ENCODE measurements around the gene HEATR1.

The HEATR1 gene

DNA sequence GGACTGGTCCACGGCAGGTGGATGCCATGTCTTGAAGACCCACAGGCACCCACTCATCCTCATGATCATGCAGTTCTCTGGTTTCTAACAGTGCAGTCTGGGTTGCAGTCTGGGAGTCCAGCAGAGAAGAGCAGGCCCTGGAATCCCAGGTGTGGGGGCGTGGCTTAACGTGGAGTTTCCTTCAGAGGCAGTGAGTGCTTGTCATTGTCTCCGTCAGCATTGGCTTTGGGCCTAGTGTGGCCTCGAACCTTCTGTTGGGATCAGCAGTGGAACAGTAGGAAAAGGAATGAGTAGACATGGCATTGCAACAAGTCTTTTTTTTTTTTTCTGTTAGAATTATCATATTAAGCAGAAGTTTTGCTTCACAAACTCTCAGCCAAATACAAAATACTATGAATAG lies 67.8 kb downstream of the HEATR1 start:
- DNase-seq (ENCODE audit: insufficient read length, low spot score) (no peak), FAIRE-seq (no peak)
- no peak for TF ChIP-seq POLR2A (IDR thresholded peaks at IDR 0.05; ENCODE audit: low read depth, low read length)

DNA sequence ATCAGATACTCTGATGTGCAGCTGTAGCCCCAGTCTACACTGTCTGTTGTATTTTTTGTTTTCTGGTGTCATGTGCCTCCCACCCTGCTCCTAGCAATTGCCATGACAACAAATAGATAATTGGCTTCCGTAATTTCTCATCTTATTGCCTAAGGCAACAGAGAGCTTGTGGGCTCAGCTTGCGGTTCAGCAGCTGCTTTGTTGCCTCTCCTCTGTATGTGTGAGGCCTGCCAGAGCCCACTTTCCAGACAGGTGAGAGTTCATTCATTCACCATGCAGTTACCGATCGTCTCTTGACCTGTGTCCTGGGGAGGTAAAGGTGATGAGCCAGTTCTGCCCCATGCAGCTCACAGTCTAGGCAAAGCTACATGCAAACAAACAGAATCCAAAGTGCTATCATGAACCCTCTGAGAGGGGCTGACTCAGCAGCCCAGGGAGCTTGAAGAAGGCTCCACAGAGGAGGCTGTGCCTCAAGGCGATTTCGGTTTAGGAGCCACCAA lies 68.6 kb downstream of the HEATR1 start:
- DNase-seq (ENCODE audit: insufficient read length, low spot score) (no peak), FAIRE-seq (no peak)
- no peak for TF ChIP-seq POLR2A (IDR thresholded peaks at IDR 0.05; ENCODE audit: low read depth, low read length)

DNA sequence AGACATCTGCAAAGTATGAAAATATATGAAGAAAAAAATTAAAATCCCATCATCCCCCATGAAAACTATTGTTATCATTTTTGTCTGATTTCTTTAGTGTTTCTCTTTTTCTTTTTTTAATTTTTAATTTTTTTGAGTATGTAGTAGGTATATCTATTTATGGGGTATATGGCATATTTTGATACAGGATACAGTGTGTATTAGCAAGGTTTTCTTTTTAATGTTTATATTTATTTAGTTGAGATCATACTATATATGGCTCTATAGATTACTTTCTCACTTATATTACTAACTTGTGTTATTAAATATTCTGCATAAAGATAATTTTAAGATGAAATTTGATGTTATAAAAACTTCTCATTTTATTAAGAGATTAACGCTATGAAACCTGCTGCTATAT lies 69.1 kb downstream of the HEATR1 start:
- no peak for FAIRE-seq

DNA sequence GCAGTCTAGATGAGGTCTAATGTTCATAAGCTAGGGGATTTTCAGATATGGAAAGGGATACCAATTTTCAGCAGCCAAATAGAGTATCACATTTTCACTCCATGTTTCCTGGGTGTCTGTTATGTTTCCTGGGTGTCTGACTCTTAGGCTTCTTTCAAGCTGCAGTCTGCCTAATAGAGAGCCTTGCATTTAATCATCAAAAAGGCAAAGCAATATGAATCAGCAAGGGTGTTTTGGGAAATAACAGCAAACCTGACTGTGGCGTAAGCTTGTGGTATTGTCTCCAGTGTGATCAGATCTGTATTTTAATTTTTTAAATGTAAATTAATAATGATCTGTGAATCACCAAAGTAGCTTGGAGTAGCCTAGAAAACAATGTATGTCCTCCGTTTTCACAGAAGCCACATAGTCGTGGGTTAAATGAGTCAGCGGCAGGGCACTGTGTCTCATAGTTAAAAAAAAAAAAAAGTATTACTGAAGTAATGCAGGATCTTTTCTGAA lies 70.1 kb downstream of the HEATR1 start:
- no peak for TF ChIP-seq POLR2A (IDR thresholded peaks at IDR 0.05; ENCODE audit: low read depth, low read length)
- FAIRE-seq, result no peak
- peak; percentile 38 for DNase-seq (ENCODE audit: insufficient read length, low spot score)

More for the DNA sequence above, 69.1 kb downstream of the HEATR1 start:
- no peak for TF ChIP-seq POLR2A (IDR thresholded peaks at IDR 0.05; ENCODE audit: low read depth, low read length)
- no peak for DNase-seq (ENCODE audit: insufficient read length, low spot score)

DNA sequence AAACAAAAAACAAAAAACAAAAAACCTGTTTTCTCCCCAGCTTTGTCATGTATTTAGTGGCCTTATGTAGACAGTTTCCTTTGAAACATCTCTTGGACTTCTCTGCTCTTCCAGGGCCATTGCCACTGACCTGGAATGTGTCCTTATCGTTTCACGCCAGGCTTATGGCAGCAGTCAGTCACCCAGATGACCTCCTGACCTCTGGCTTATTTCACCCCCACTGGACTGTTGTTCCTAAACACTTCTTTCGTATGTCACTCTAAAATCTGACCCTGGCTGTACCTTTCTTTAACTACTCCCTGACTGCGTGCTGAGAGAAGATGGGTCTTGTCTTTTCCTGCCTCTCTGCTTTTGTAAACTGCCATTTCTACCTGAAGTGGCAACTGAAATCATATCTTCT lies 71.5 kb downstream of the HEATR1 start:
- no peak for TF ChIP-seq POLR2A (IDR thresholded peaks at IDR 0.05; ENCODE audit: low read depth, low read length)
- DNase-seq (ENCODE audit: insufficient read length, low spot score), result no peak
- no peak for FAIRE-seq

DNA sequence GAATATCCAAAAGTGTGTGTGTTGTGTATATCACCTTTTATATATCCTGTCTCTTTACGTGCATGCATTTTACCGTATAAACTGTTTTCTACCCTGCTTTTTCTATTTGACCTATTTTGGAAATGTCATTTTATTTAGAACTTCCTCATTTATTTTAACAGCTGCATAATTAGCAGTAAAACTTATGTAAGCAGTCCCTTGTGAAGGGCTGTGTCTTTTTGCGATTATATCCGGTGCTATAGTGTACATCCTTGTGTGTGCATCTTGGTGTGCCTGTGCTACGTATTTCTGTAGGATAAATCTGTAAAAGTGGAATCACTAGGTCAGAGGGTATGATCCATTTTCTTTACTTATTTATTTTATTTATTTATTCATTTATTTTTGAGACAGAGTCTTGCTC lies 73.4 kb downstream of the HEATR1 start:
- DNase-seq (ENCODE audit: insufficient read length, low spot score) (no peak), FAIRE-seq (no peak)
- no peak for TF ChIP-seq POLR2A (IDR thresholded peaks at IDR 0.05; ENCODE audit: low read depth, low read length)

DNA sequence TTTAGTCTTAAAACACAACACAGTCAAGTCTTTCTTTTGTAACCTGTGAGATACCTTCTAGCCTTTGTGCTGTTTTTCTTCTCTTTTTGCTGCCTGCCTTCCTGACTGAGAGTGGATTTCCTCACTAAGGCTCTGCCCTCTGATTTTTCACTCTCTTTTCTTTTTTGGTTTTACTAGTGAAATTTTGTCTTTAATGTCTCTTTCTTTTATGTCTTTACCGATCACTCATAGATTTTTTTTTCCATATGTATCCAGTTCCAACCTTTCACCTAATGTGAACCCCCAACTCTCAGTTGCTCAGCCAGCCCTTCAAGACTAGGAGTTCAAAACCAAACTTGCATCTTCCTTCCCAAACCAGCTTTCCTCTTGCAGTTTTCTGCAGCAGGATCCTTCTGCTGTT lies 74.0 kb downstream of the HEATR1 start:
- no peak for TF ChIP-seq POLR2A (IDR thresholded peaks at IDR 0.05; ENCODE audit: low read depth, low read length)
- DNase-seq (ENCODE audit: insufficient read length, low spot score), result no peak
- no peak for FAIRE-seq

DNA sequence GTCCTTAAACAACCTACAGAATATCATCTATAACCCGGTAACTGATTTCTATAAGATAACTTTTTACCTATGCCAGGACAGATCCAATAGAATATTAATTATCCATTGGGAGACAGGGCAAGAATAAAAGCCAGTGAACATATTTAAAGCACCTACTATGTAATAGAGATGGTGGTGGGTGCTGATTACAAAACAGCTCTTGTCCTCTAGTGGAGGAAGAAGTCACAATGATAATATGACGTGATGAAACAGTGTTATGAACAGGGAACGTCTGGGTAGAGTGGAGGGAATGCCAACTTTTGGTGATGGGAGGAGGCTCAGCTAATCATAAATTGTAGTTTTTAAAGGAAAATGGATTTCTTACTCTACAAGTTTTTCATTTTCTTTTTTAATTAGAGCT lies 78.2 kb downstream of the HEATR1 start:
- FAIRE-seq, result no peak
- no peak for DNase-seq (ENCODE audit: insufficient read length, low spot score)
- no peak for TF ChIP-seq POLR2A (IDR thresholded peaks at IDR 0.05; ENCODE audit: low read depth, low read length)

DNA sequence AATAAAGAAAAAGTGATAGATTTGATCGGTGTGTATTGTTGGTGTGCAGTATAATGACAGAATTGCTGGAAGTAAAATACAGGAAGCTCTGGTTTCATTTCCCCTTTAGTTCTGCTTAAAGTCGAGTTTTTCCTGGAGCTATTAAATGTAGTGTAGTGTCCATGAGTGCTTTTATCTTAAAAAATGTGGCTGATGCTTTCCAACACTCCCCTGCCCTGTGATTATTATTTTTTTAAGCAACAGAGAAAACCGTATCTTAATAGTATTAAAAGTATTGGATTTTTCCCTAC lies 79.5 kb downstream of the HEATR1 start:
- DNase-seq (ENCODE audit: insufficient read length, low spot score) (no peak), FAIRE-seq (no peak)
- TF ChIP-seq POLR2A (IDR thresholded peaks at IDR 0.05; ENCODE audit: low read depth, low read length), result no peak

DNA sequence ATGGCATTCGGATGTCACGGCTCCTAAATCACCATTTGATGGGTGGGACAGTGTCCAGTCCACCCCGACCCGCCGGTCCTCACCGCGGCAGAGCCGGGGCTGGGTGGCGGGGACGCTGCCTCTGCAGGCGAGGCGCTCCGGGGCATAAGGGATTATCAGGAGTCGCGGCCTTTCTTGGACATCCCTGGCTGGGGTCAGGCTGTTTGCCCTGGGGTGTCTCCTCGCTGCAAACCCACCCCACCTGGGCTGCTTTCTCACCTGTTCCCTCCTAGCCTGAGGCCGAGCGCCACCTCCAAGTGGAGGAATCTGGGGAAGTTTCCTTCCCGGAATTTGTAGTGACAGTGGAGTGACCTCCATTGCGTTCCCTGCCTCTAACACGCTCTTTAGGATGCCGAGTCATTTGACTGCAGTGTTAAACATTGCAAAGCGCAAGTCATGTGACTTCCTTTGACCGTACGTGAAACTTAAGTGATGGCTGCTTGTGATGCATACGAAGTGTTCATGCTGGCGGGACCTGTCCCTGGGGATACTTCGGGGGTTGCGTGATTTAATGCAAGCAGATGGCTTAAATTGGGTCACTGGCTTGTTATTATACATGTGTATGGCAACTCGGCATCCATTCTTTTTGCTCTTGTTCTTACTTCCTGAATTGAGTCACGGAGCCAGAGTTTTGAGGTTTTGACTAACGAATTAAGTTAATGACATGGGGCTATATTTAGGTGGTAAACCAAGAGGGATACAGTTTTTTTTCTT lies 80.0 kb downstream of the HEATR1 start:
- DNase-seq (ENCODE audit: insufficient read length, low spot score), result peak; percentile 49
- TF ChIP-seq POLR2A (IDR thresholded peaks at IDR 0.05; ENCODE audit: low read depth, low read length), result peak; percentile 66
- FAIRE-seq, result peak; percentile 71

DNA sequence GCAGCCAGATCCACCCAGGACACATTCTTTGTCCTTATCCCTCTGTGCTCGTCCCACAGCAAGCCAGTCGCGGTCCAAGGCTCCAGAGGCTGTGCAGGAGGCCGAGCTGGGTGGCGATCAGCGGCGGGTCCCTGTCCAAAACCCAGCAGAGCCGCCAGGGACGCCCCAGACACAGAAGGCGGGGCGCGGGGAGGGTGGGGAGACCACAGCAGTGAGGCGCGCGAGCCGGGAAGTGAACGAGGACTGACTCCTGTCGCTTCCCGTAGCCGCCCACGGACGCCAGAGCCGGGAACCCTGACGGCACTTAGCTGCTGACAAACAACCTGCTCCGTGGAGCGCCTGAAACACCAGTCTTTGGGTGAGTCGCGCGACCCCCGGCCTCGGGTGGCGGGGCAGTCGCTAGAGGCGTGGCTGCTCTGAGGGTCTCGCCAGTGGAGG lies 80.6 kb downstream of the HEATR1 start, which contains the start of gene LGALS8:
TSS of gene LGALS8 (plus strand) at position 279 of the 438 bp plus-strand sequence. CDS start 2,089 bp downstream, outside the sequence.
- TF ChIP-seq POLR2A (IDR thresholded peaks at IDR 0.05; ENCODE audit: low read depth, low read length), result peak; percentile 63; the same call in 1 of the 2 replicates
- DNase-seq (ENCODE audit: insufficient read length, low spot score) (peak; percentile 69), FAIRE-seq (no peak)

DNA sequence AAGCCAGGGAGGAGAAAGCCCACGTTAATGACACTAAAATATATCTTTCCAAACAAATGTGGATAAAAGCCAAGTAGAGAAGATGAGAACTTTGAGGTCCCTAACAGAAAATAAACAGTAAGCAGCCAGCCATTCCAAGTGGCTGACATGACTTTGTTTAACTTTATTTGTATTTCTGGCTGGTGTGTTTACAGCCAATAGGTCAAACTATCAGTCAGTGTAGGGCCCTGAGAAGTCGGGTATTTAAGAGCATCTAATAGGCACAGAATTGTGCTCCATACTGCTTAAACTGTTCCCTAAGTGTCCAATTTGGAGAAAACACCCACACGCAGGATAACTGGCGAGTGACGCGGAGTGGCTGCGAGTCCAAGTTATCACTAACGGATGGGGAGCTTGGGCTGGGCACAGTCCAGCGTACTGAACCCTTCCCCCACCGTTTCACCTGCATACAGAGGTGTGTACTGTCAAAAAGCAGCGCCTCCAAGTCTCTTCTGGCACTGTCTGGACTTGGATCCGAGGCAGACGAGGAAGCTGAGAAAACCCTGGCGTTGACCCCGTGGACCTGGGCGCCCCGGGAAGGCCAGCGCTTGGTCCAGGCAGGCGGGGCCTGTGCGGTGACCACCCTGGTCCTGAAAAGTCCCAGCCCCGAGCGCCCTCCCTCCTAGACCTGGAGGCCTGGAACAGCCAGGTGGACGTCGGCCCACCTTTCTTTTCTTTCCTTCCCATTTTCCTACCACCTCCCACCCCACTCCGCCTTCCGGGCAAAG lies 81.2 kb downstream of the HEATR1 start:
- FAIRE-seq (no peak), DNase-seq (ENCODE audit: insufficient read length, low spot score) (no peak)
- no peak for TF ChIP-seq POLR2A (IDR thresholded peaks at IDR 0.05; ENCODE audit: low read depth, low read length)

DNA sequence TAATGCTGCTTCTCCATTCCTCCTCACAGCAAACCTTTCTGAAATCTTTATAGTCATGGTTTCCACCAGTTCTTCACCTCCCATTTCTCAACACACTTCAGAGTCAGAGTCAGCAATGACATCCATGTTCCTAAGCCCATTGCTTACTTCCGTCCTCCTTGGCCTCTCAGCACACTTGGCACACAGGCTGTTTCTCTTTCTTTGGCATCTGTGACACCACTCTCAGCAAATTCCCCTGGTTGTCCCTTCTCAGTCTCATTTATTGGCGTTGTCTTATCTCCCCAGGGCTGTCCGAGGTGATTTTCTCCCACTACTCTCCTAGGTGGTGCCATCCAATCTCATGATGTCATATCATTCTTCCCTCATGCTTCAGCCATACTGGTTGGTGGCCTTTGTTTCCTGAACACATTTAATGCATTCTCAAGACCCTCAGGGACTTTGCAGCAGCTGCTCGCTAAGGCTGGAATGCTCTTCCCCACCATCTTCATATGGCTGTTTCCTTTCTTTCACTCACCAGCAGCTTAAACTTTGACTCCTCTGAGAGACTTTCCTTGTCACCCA lies 83.8 kb downstream of the HEATR1 start:
- no peak for DNase-seq (ENCODE audit: insufficient read length, low spot score)
- TF ChIP-seq POLR2A (IDR thresholded peaks at IDR 0.05; ENCODE audit: low read depth, low read length), result no peak
- FAIRE-seq, result no peak

DNA sequence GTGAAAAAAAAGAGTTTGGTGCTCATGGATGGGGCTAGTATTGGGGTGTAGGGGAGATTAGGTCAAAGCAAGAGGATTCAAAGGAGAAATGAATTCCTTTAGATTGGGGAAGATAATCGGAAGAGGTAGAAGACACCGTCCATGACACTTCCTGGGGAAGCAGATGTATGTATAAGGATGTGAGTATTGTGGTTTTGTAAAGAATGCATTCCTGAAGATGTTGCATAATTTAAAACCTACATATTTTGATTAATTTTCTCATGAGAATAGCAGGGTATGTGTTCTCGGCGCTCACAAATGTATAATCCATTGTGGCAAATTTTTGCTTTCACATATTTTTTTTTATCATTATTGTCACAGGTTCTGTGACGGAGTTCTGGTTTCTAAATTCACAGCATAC lies 86.0 kb downstream of the HEATR1 start:
- TF ChIP-seq POLR2A (IDR thresholded peaks at IDR 0.05; ENCODE audit: low read depth, low read length), result no peak
- no peak for DNase-seq (ENCODE audit: insufficient read length, low spot score)
- FAIRE-seq, result no peak
